Measurements from ENCODE around the gene TXNL4B. TPM values are rescaled to one million over a fixed set of nuclear protein-coding genes. Genes with fewer than 3 reads are reported as not detected.
A peak's percentile ranks its signal among the peaks of the same experiment; 100 is the strongest.

The TXNL4B gene
- total RNA-seq (2021) (11.9 and 12.2 TPM in 2 replicates), Bru-seq, nascent RNA (percentile 74 among the genes with signal in this experiment), BruChase-seq, experiment 1, labeled RNA remaining after a 2-hour chase (percentile 77 among the genes with signal in this experiment), BruChase-seq, experiment 2, labeled RNA remaining after a 6-hour chase (percentile 76 among the genes with signal in this experiment)
- long read RNA-seq, transcript TXNL4B-201 (4 exons, 2,556 nt): major isoform, 16 of 21 reads
- long read RNA-seq, partial matches to known transcripts: 2 of 21 reads
- long read RNA-seq, other reads (novel, unspliced or antisense): 3 of 21 reads

GRCh38 chr16:72093448-72094265 is at the start of gene TXNL4B, which contains the start of gene DHX38:
Gene TXNL4B (minus strand): TSS chr16:72093620. CDS start chr16:72090749, 2,871 bp downstream.
Gene DHX38 (plus strand): TSS chr16:72093847. CDS start chr16:72096158, 2,311 bp downstream.
- peak within 1 kb of the TSS; percentile 95 for H3K4me3 ChIP-seq
- H3K9me3 ChIP-seq (ENCODE audit: insufficient read depth, low read depth): no peaks in the 10 kb centered on the region
- 0 out of 2 replicates have a peak, but pooled peaks cover 11% of the 10 kb centered on the region for H3K36me3 ChIP-seq (ENCODE audit: low read depth)
- no peak for TF ChIP-seq EZH2 (IDR thresholded peaks at IDR 0.05; ENCODE audit: low read depth)
- no peak for TF ChIP-seq CTCF (conservative IDR thresholded peaks at IDR 0.05)
- intact Hi-C loops (cut with micrococcal nuclease; ENCODE audit: unreplicated experiment): loop anchor here (1.0 kb wide), 1 partner anchor 85 kb away; the partner anchor contains the start of gene DHODH
- peaks cover 11% of the 10 kb centered on the region; the same call in 1 of the 2 replicates for H4K20me1 ChIP-seq (ENCODE audit: insufficient read depth)
- no TSS peak for BruUV-seq (replicated peaks)
- peak; percentile 91 to 98 for DNase-seq
- CTCF ChIA-PET: interaction anchor here (1.6 kb wide), 1 partner anchor 27 kb away, joined by 6 read pairs; no protein-coding TSS in a partner anchor
- H2AFZ ChIP-seq: peak within 1 kb of the TSS; percentile 98
- H3K4me1 ChIP-seq (replicated peaks; ENCODE audit: insufficient read depth): peaks cover 26% of the 10 kb centered on the region
- peak within 1 kb of the TSS; percentile 53; the same call in 1 of the 2 replicates for H3K27ac ChIP-seq
- POLR2A ChIA-PET (ENCODE audit: unreplicated experiment): interaction anchor here (0.6 to 0.7 kb wide), 4 partner anchors 16 to 1837 kb away, joined by 3 to 7 read pairs (median 5); no protein-coding TSS in a partner anchor
- no peaks in the 10 kb centered on the region for H3F3A ChIP-seq (ENCODE audit: insufficient read depth, low read depth)
- H3K27me3 ChIP-seq (ENCODE audit: insufficient read depth, low read depth): no peaks in the 10 kb centered on the region
- H3K9me2 ChIP-seq (ENCODE audit: insufficient read depth): no peaks in the 10 kb centered on the region
- peaks cover 59% of the 10 kb centered on the region for H3K79me2 ChIP-seq (ENCODE audit: low read depth)
- H3K4me2 ChIP-seq: peak within 1 kb of the TSS; percentile 94

- Histone ChIP-seq H3K4me2 (no peak overlapping the region), H2AFZ (no peak overlapping the region), H3K9me2 (ENCODE audit: insufficient read depth) (no peaks in the 10 kb centered on the region; the same call in 1 of the 2 replicates), H3K27me3 (ENCODE audit: insufficient read depth, low read depth) (peaks cover 55% of the 10 kb centered on the region), H4K20me1 (ENCODE audit: insufficient read depth) (no peaks in the 10 kb centered on the region), H3K36me3 (ENCODE audit: low read depth) (no peaks in the 10 kb centered on the region), H3F3A (ENCODE audit: insufficient read depth, low read depth) (no peaks in the 10 kb centered on the region), H3K9me3 (ENCODE audit: insufficient read depth, low read depth) (no peaks in the 10 kb centered on the region), H3K79me2 (ENCODE audit: low read depth) (no peaks in the 10 kb centered on the region), H3K4me1 (replicated peaks; ENCODE audit: insufficient read depth) (no peaks in the 10 kb centered on the region), H3K4me3 (no peak overlapping the region), H3K27ac (no peak overlapping the region)
- no peak for DNase-seq
- no TSS peak for BruUV-seq (replicated peaks)
- intact Hi-C loops (cut with micrococcal nuclease; ENCODE audit: unreplicated experiment): no loop called here
- TF ChIP-seq EZH2 (IDR thresholded peaks at IDR 0.05; ENCODE audit: low read depth) (no peak), CTCF (conservative IDR thresholded peaks at IDR 0.05) (no peak)
- CTCF ChIA-PET: no interaction called here
- POLR2A ChIA-PET (ENCODE audit: unreplicated experiment): no interaction called here
These were observed 49.1 kb upstream of the TXNL4B start for GRCh38 chr16:72142476-72142875.

GRCh38 chr16:72139908-72140307 is 46.5 kb upstream of the TXNL4B start:
- H3K79me2 ChIP-seq (ENCODE audit: low read depth): no peaks in the 10 kb centered on the region
- CTCF ChIA-PET: no interaction called here

More at GRCh38 chr16:72139908-72140307, 46.5 kb upstream of the TXNL4B start:
- no peak for DNase-seq
- H3K9me2 ChIP-seq (ENCODE audit: insufficient read depth): no peaks in the 10 kb centered on the region; the same call in 1 of the 2 replicates
- no peak overlapping the region for H2AFZ ChIP-seq
- H3K9me3 ChIP-seq (ENCODE audit: insufficient read depth, low read depth): no peaks in the 10 kb centered on the region
- no TSS peak for BruUV-seq (replicated peaks)
- H4K20me1 ChIP-seq (ENCODE audit: insufficient read depth): no peaks in the 10 kb centered on the region
- TF ChIP-seq EZH2 (IDR thresholded peaks at IDR 0.05; ENCODE audit: low read depth) (no peak), CTCF (conservative IDR thresholded peaks at IDR 0.05) (no peak)
- H3F3A ChIP-seq (ENCODE audit: insufficient read depth, low read depth): no peaks in the 10 kb centered on the region
- no peak overlapping the region for H3K27ac ChIP-seq
- no peaks in the 10 kb centered on the region for H3K36me3 ChIP-seq (ENCODE audit: low read depth)
- no peak overlapping the region for H3K4me2 ChIP-seq
- H3K4me3 ChIP-seq: no peak overlapping the region
- intact Hi-C loops (cut with micrococcal nuclease; ENCODE audit: unreplicated experiment): no loop called here
- no peaks in the 10 kb centered on the region for H3K4me1 ChIP-seq (replicated peaks; ENCODE audit: insufficient read depth)
- peaks cover 62% of the 10 kb centered on the region for H3K27me3 ChIP-seq (ENCODE audit: insufficient read depth, low read depth)
- POLR2A ChIA-PET (ENCODE audit: unreplicated experiment): no interaction called here

Data from PC-9 (cell line).